ENCODE measurements around the gene ZNF652.

ZNF652 gene

GRCh38 chr17:49359990-49360795, 1.9 kb downstream of the ZNF652 start:
- TF ChIP-seq, protein P1, sequence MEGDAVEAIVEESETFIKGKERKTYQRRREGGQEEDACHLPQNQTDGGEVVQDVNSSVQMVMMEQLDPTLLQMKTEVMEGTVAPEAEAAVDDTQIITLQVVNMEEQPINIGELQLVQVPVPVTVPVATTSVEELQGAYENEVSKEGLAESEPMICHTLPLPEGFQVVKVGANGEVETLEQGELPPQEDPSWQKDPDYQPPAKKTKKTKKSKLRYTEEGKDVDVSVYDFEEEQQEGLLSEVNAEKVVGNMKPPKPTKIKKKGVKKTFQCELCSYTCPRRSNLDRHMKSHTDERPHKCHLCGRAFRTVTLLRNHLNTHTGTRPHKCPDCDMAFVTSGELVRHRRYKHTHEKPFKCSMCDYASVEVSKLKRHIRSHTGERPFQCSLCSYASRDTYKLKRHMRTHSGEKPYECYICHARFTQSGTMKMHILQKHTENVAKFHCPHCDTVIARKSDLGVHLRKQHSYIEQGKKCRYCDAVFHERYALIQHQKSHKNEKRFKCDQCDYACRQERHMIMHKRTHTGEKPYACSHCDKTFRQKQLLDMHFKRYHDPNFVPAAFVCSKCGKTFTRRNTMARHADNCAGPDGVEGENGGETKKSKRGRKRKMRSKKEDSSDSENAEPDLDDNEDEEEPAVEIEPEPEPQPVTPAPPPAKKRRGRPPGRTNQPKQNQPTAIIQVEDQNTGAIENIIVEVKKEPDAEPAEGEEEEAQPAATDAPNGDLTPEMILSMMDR (IDR thresholded peaks at IDR 0.05; ENCODE audit: low read depth, low read length, missing control alignments), result no peak
- H3K4me3 ChIP-seq (ENCODE audit: low read depth, low read length), result peak overlapping the region; percentile 92
- no peak for DNase-seq (ENCODE audit: low read depth)

- no peak overlapping the region; the same call in 1 of the 2 replicates for H3K4me3 ChIP-seq (ENCODE audit: low read depth, low read length)
- DNase-seq (ENCODE audit: low read depth), result peak; percentile 66
- TF ChIP-seq, protein P1 (IDR thresholded peaks at IDR 0.05; ENCODE audit: low read depth, low read length, missing control alignments), result no peak
Measured at GRCh38 chr17:49358641-49359247, 3.3 kb downstream of the ZNF652 start.

DNA sequence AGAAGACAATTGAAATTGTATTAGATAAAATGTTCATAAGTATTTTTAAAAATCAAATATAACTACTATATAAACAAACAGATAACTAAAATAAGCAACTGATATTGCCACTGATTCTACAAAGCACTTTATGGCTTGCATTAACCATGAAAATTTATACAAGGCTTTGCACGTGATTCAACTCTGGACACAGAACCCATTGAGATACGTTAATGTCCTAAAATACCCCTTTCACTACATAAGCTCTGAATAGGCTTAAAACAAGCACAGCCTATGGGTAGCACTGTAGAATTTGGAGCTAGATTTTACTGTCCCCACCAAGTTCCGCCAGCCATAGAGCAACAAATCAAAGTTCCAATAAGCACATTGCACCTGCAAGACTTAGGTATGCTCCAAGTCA, 4.5 kb downstream of the ZNF652 start:
- TF ChIP-seq, protein P1 (IDR thresholded peaks at IDR 0.05; ENCODE audit: low read depth, low read length, missing control alignments), result no peak
- no peak for DNase-seq (ENCODE audit: low read depth)
- no peak overlapping the region for H3K4me3 ChIP-seq (ENCODE audit: low read depth, low read length)

DNA sequence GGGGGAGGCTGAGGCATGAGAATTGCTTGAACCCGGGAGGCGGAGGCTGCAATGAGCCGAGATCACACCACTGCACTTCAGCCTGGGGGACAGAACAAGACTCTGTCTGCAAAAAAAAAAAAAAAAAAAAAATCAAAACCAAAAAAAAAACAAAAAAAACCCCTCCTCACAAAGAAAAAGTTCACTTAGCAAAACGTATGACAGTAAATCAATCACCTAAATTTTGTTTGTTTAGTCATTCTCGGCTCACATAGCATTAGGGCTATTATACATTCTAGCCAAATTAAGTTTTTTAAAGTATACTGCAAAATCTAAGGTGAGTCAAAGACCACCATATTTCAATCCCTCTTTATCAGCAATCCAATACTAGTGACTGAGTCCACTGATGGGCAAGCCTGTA, 5.7 kb downstream of the ZNF652 start:
- H3K4me3 ChIP-seq (ENCODE audit: low read depth, low read length), result no peak overlapping the region
- no peak for DNase-seq (ENCODE audit: low read depth)
- TF ChIP-seq, protein P1 (IDR thresholded peaks at IDR 0.05; ENCODE audit: low read depth, low read length, missing control alignments), result no peak

DNA sequence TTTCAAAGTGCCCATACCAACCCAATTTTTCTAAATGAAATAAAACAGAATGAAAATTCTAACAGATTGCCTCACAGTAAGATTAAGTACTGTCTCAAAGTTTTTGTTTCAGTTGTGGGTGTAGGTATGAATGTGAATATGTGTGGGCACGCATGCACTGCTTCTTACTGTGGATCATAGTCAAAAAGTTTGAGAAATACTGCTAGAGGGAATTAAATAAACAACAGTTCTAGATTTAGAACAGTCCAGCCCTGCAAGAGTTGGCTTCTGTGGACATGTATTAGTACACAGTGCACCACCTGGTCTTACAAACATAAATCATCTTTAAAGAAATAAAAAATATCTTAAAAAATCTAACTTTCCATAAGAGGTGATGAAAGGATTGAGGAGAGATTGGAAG, 8.4 kb downstream of the ZNF652 start:
- TF ChIP-seq, protein P1 (IDR thresholded peaks at IDR 0.05; ENCODE audit: low read depth, low read length, missing control alignments), result no peak
- H3K4me3 ChIP-seq (ENCODE audit: low read depth, low read length), result no peak overlapping the region
- no peak for DNase-seq (ENCODE audit: low read depth)

GRCh38 chr17:49352587-49353154, 9.4 kb downstream of the ZNF652 start:
- DNase-seq (ENCODE audit: low read depth), result no peak
- TF ChIP-seq, protein P1 (IDR thresholded peaks at IDR 0.05; ENCODE audit: low read depth, low read length, missing control alignments), result no peak
- H3K4me3 ChIP-seq (ENCODE audit: low read depth, low read length), result no peak overlapping the region

Measured in GM12864 (cell line).